ENCODE measurements around the gene CISD2. TPM values are rescaled to one million over a fixed set of nuclear protein-coding genes. Genes with fewer than 3 reads are reported as not detected.

CISD2 gene
- total and polyA plus RNA-seq, 2 of the 4 experiments (the other 2 are of a cell fraction), result 7.0 to 14.4 TPM

DNA sequence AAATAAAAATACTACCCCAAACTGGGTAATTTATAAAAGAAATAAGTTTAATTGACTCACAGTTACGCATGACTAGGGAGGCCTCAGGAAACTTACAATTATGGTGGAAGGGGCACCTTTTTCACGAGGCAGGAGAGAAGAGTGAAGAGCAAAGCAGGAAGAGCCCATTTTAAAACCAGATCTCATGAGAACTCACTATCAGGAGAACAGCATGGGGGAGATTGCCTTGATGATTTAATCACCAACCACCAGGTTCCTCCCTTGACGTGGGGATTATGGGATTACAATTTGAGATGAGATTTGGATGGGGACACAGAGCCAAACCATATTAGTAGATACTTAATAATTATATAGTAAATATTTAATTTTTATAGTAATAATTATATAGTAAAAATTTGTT is 10.1 kb downstream of the CISD2 start:
- H4K5ac ChIP-seq (ENCODE audit: low read depth, low read length), result no peak overlapping the region
- intact Hi-C loops (cut with micrococcal nuclease), result no loop called here

More for the DNA sequence above, 10.1 kb downstream of the CISD2 start:
- WGBS, 2 experiments (ENCODE audit: extremely low coverage in 2 of 2, insufficient read length in 1 of 2), result no CpG with 5 or more reads among the region's 3 CpGs
- no peak overlapping the region for H2BK5ac ChIP-seq (ENCODE audit: low read depth, low read length, poor library complexity, severe bottlenecking)
- H3K23ac ChIP-seq (ENCODE audit: low read depth, low read length), result no peak overlapping the region
- H2AK9ac ChIP-seq (replicated peaks; ENCODE audit: low read depth, low read length, poor library complexity), result no peak overlapping the region
- H3K9ac ChIP-seq (ENCODE audit: low read depth, low read length), result no peak overlapping the region
- no peak overlapping the region for H3K18ac ChIP-seq (ENCODE audit: low read depth, low read length)
- ChIA-PET POLR2A (ENCODE audit: unreplicated experiment) (no interaction called here), CTCF (no interaction called here)
- no peaks in the 10 kb centered on the region for H3K4me1 ChIP-seq (ENCODE audit: control insufficient read depth, insufficient read depth, low read length)
- DNase-seq (no peak), ATAC-seq (ENCODE audit: low read depth) (no peak)
- H2AFZ ChIP-seq (replicated peaks; ENCODE audit: low read length, poor library complexity), result no peak overlapping the region
- no peak overlapping the region for H4K91ac ChIP-seq (ENCODE audit: insufficient read depth, low read depth, low read length)
- in situ Hi-C loops (cut with MboI; ENCODE audit: low sequenced_read_pairs), result no loop called here
- H3K27me3 ChIP-seq (ENCODE audit: control insufficient read depth, insufficient read depth, low read length), result no peaks in the 10 kb centered on the region
- H3K4me3 ChIP-seq (ENCODE audit: insufficient read depth, low read depth, low read length), result no peak overlapping the region
- no peak overlapping the region for H2BK20ac ChIP-seq (ENCODE audit: low read depth, low read length)
- dilution Hi-C loops (cut with HindIII; ENCODE audit: low sequenced_read_pairs, unreplicated experiment), result no loop called here
- no peak overlapping the region for H3K4me2 ChIP-seq (ENCODE audit: low read depth, low read length)
- no peak overlapping the region for H3K14ac ChIP-seq (replicated peaks; ENCODE audit: low read depth, low read length)
- no peak overlapping the region for H3K4ac ChIP-seq (ENCODE audit: low read depth, low read length)
- no peak overlapping the region for H4K8ac ChIP-seq (ENCODE audit: low read depth in 2 of 2, low read length in 2 of 2)
- H3K9me1 ChIP-seq (ENCODE audit: insufficient read depth, low read length), result 0 out of 2 replicates have a peak, but pooled peaks cover 2% of the 10 kb centered on the region
- peaks cover 2% of the 10 kb centered on the region; the same call in 1 of the 2 replicates for H3K36me3 ChIP-seq (ENCODE audit: control insufficient read depth, insufficient read depth, low read length)
- no peak overlapping the region for H2BK120ac ChIP-seq (ENCODE audit: low read depth, low read length)
- no peak overlapping the region for H3K27ac ChIP-seq (ENCODE audit: insufficient read depth, low read length)
- H3K9me3 ChIP-seq (ENCODE audit: control insufficient read depth, insufficient read depth, low read length), result no peaks in the 10 kb centered on the region; the same call in 1 of the 2 replicates
- H3K56ac ChIP-seq (ENCODE audit: extremely low read depth, insufficient read depth, low read length), result no peak overlapping the region
- no peak overlapping the region for H2AK5ac ChIP-seq (ENCODE audit: low read depth, low read length)
- TF ChIP-seq, protein P1, sequence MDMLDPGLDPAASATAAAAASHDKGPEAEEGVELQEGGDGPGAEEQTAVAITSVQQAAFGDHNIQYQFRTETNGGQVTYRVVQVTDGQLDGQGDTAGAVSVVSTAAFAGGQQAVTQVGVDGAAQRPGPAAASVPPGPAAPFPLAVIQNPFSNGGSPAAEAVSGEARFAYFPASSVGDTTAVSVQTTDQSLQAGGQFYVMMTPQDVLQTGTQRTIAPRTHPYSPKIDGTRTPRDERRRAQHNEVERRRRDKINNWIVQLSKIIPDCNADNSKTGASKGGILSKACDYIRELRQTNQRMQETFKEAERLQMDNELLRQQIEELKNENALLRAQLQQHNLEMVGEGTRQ (IDR thresholded peaks at IDR 0.05; ENCODE audit: low read depth, low read length), result no peak
- no peak for TF ChIP-seq MXI1 (IDR thresholded peaks at IDR 0.05; ENCODE audit: borderline replicate concordance, low read depth, low read length)
- TF ChIP-seq, protein P2, sequence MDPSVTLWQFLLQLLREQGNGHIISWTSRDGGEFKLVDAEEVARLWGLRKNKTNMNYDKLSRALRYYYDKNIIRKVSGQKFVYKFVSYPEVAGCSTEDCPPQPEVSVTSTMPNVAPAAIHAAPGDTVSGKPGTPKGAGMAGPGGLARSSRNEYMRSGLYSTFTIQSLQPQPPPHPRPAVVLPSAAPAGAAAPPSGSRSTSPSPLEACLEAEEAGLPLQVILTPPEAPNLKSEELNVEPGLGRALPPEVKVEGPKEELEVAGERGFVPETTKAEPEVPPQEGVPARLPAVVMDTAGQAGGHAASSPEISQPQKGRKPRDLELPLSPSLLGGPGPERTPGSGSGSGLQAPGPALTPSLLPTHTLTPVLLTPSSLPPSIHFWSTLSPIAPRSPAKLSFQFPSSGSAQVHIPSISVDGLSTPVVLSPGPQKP (IDR thresholded peaks at IDR 0.05; ENCODE audit: borderline replicate concordance, low read depth, low read length), result no peak
- no TSS peak for BruUV-seq (replicated peaks)
- H4K20me1 ChIP-seq (ENCODE audit: insufficient read depth, low read length), result no peaks in the 10 kb centered on the region
- no peak overlapping the region for H2BK15ac ChIP-seq (ENCODE audit: low read depth, low read length)
- H3K79me1 ChIP-seq (ENCODE audit: low read depth in 1 of 2, low read length in 2 of 2), result peaks cover 5 to 27% of the 10 kb centered on the region in 2 experiments
